SK-N-SH treated with all-trans-retinoic acid at 6 μM for 48 hours (cell line): ENCODE measurements around the gene ZNF611.

Source experiments
- ATAC-seq: fragments of 200-7000 bp; cut with Tn5 transposase; 3 replicates; pipeline ENCODE4 v1.9.1; 2020; ENCODE audit warnings: mild to moderate bottlenecking, moderate library complexity
- ARNTL ChIP-seq: fragments of 450-650 bp; formaldehyde crosslinking; IDR thresholded peaks from 2 replicates; pipeline ENCODE4 v1.5.0; 2020; ENCODE audit warnings: low read depth, mild to moderate bottlenecking, moderate library complexity, borderline replicate concordance
- BACH2 ChIP-seq: fragments of 250-450 bp; sonication (Bioruptor Pico); IDR thresholded peaks from 2 replicates; pipeline ENCODE4 v1.9.0; 2021; ENCODE audit warnings: mild to moderate bottlenecking, borderline replicate concordance
- PATZ1 ChIP-seq: fragments of 250-450 bp; sonication (Bioruptor Pico); IDR thresholded peaks from 2 replicates; pipeline ENCODE4 v1.8.0; 2020; ENCODE audit warnings: mild to moderate bottlenecking, moderate library complexity, borderline replicate concordance
- PPARA ChIP-seq: fragments of 250-450 bp; sonication (Bioruptor Pico); IDR thresholded peaks from 2 replicates; pipeline ENCODE4 v1.5.0; 2020; ENCODE audit warnings: mild to moderate bottlenecking, borderline replicate concordance
- ZC3H10 ChIP-seq: fragments of 250-450 bp; sonication (Bioruptor Pico); IDR thresholded peaks from 2 replicates; pipeline ENCODE4 v1.5.1; 2021; ENCODE audit warnings: mild to moderate bottlenecking, moderate library complexity
- TF ChIP-seq, protein P1 (sequence below): fragments of 250-450 bp; sonication (Bioruptor Pico); IDR thresholded peaks from 2 replicates; pipeline ENCODE4 v1.5.1; 2021; ENCODE audit warnings: mild to moderate bottlenecking, moderate library complexity

Gene ZNF611

GRCh38 chr19:52653161-52653560, 81.7 kb downstream of the ZNF611 start:
- no peak for TF ChIP-seq ARNTL (CRISPR knock-in tag)
- TF ChIP-seq, protein P1, sequence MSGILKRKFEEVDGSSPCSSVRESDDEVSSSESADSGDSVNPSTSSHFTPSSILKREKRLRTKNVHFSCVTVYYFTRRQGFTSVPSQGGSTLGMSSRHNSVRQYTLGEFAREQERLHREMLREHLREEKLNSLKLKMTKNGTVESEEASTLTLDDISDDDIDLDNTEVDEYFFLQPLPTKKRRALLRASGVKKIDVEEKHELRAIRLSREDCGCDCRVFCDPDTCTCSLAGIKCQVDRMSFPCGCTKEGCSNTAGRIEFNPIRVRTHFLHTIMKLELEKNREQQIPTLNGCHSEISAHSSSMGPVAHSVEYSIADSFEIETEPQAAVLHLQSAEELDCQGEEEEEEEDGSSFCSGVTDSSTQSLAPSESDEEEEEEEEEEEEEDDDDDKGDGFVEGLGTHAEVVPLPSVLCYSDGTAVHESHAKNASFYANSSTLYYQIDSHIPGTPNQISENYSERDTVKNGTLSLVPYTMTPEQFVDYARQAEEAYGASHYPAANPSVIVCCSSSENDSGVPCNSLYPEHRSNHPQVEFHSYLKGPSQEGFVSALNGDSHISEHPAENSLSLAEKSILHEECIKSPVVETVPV (CRISPR knock-in tag) = no peak
- TF ChIP-seq ZC3H10 (CRISPR knock-in tag) = no peak
- TF ChIP-seq PATZ1 (CRISPR knock-in tag) = no peak
- TF ChIP-seq PPARA (CRISPR knock-in tag) = no peak
- TF ChIP-seq BACH2 (CRISPR knock-in tag) = no peak
- no peak for ATAC-seq
